ENCODE results near the gene ACTN4.

ACTN4 gene

DNA sequence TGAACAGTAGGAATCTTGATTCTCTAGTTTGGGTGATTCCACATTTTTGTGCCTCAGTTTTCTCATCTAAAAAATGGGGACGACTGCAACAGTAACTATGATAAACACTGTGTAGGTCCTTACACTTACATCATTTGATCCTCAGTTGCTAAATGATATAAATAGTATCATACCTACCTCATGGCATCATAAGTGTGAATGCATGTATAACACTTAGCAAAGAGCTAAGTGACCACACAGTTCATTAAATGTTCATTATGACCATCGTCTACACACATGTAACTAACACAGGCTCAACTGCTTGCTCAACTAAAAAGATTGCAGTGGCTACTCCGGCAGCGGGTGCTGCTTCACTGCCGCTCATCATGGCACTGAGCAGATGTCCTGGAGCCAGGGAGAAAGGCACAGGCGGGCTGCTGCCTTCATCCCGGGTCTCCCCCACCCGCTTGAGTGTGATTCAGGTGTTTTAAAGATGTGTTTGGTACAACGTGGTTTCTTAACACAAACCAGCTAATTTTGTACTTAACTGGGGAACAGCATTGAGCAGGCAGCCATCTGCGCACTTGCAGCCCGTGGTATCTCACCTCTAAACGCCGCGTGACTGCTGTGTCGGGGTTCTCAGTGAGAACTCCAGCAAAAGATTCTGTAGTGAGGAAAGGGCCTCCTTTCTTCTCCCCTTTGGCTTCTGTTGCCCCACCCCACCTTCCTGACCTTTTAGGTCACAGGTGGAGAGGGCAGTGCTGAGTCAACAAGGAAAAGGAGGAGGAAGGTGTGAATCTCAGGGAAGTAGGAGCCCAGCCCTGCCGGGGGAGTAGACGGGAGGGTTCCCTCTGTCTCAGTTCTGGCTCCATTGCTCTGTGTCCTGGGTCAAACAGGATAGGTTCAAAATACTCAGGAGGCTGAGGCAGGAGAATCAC, 11.7 kb upstream of the ACTN4 start:
- no peak for DNase-seq (ENCODE audit: low read depth)

DNA sequence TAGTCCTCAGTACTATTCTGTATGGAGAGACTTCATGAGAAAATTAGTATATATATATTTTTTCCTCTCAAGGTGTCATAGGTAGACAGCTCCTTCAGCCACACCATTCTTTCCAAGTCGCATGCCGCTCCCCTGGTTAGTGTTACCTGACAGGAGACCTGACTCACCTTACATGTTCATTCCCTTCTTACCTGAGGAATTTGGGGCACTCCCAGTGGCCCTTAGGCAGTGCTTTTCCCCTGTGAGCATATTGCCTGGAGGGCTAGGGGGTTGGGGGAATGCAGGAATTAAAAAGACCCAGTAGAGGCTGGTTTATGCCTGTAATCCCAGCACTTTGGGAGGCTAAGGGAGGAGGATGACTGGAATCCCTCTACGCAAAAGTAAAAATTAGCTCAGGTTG, 9.0 kb upstream of the ACTN4 start:
- no peak for DNase-seq (ENCODE audit: low read depth)

DNA sequence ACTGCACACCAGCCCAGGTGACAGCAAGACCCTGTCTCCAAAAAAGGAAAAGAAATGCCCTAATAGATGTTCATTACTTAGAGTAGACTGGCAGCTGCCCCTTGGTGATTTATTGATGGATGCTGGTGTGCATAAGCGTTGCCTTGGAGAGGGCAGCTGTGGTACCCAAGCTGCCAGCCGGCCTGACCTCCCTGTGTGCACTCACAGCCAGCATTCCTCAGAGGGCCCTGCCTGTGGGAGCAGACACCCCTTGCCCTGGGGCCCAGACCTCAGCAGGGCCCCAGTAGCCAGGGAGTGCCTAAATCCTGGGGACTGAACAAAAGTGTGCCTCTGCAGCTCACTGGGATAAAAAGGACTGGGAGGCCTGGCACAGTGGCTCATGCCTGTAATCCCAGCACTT, 7.8 kb upstream of the ACTN4 start:
- no peak for DNase-seq (ENCODE audit: low read depth)

DNA sequence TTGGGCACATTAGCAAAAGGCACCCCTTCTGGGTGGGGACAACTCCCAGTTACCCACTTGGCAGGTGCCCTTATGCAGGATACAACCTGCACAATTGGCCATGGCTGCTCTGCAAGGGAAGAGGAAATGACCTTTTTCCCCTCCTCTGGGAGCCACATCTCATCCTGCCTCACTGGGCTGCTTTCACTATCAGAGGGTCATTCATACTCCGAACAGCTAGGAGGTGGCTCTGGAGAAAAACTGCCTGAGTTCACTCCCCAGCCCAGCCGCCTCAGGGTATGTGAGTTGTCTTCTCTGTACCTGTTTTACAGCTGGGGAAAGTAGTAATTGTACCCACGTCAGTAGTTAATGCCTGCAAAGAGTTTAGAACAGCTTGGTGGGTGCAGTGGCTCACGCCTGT, 7.1 kb upstream of the ACTN4 start:
- DNase-seq (ENCODE audit: low read depth) = no peak

DNA sequence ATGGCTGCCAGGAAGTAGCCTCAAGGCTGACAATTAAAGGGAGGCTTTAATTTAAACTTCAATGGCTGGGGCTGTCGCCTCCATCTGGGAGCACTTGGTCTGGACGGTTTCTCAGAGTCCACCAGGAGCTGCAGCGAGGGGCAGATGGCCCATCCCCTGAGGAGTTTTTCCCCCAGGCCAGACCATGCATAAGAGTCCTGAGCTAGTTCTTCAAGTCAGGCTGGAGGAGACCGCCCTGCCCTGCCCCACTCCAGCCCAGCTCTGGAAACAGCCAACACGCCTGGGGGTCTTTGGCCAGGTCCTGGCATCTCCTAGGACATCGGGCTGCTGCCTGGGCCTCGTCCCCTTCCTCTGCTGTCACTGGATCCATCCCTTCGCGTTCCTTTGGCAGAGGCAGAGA, 5.3 kb upstream of the ACTN4 start:
- DNase-seq (ENCODE audit: low read depth) = no peak

DNA sequence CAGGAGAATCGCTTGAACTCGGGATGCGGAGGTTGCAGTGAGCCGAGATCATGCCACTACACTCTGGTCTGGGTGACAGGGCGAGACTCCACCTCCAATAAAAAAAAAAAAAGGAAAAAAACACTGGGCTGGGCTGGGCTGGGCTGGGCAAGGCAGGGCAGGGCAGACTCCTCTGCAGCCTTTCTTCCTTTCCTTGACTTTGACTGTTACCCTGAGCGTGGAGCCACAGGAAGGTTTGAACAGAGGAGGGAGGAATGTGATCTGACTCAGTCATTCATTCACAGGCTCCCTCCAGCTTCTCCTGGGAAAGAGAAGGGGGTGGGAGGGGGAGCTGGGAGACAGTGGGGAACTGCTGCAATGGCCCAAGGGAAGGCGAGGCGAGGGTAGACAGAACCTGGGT, 2.7 kb upstream of the ACTN4 start:
- DNase-seq (ENCODE audit: low read depth) = no peak

DNA sequence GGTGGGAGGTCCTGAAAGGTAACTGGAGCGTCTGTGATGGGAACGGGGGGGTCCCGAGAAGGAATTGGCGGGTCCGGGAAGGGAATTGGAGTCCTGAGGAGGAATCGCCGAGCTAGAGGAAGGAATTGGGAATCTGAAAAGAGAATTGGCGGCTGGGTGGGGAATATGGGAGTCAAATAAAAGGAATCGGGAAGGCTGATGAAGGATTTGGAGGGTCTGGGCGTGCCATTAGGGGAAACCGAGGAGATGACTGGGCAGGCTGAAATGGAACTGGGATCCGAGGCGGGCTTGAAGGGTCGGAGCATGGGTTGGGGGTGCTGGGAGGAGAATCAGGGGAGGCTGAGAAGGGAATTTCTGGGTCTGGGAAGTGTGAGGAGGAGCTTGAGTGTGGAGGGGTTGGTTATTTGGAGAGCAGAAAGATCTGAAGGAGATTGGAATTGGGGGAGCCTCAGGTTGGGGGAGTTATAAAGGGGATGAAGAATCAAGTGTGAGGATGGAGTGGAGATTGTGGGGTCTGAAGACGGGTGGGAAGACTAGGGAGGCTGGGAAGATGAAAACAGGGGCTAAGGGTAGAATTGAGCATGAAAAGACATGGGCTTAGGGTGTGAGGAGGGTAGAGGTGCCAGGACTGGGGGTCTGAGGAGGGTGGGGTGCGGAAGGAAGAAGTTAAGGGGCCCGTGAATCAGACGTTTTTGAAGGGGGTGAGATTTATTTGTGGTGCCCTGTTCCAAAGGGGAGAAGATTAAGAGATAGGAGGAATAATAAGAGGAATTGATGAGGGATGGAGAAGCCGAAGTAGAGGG, 718 bp downstream of the ACTN4 start:
- DNase-seq (ENCODE audit: low read depth) = no peak

DNA sequence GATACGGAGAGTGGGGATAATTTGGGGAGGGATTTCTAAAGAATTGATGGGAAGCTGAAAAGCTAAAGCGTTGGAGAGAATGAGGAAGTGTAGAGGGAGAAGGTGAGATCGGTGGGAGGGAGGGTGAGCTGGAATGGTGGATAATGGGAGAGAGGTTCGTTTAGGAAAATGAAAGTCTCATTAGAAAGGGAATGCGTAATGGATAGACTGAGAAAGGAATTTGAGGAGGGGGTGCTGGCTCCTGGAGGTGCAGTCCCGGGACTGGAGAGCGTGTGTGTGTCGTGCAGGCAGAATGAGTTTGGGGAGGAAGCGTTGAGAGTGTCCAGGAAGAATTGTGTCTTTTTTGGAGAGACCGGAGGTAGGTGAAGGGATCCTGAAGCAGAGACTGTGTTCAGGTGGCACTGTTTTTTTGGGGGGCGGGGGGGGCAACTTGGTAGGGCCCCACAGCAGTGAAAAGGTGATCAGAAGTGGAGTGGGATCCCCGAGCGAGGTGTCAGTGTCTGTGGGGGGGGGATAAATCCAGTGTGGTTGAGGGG, 1.4 kb downstream of the ACTN4 start:
- no peak for DNase-seq (ENCODE audit: low read depth)

DNA sequence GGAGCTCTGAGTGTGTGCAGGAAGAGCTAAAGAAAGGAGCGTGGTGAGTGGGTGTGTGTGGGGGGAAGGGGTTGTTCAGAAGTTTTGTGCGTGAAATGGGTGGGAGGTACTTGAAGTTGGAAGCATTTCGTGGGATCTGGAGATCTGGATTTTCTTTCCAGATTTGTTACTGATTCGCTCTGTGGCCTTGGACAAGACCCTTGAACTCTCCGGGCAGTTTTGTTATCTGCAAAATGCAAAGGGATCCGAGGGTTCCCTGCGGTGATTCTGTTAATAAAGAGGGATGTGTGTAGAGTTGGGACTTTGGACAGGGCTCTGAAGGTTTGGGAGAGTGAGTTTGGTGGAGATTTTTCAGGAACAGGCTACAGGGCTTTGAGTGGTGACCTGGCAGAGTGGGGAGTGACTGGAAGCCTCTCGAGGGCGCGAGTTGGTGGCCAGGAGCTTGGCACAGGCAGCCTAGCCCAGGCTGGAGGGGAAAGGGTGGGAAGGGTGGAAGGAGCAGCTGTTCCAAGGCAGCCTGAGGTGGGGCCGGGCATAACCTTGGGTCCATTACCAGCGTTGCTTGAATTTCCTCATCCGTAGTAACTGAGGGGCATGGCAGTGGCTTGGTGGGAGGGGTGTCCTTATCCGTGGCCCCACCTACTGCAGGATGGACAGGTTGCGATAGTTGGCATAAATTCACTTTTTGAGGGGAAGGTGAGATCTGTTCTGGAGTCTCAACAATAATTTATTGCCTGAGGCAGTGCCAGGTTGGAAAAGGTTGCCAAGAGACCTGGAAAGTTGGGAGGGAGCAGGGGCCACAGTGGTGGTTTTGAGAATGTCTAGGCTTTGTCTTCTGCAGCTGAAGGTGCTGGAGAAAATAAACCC, 2.1 kb downstream of the ACTN4 start:
- no peak for DNase-seq (ENCODE audit: low read depth)

DNA sequence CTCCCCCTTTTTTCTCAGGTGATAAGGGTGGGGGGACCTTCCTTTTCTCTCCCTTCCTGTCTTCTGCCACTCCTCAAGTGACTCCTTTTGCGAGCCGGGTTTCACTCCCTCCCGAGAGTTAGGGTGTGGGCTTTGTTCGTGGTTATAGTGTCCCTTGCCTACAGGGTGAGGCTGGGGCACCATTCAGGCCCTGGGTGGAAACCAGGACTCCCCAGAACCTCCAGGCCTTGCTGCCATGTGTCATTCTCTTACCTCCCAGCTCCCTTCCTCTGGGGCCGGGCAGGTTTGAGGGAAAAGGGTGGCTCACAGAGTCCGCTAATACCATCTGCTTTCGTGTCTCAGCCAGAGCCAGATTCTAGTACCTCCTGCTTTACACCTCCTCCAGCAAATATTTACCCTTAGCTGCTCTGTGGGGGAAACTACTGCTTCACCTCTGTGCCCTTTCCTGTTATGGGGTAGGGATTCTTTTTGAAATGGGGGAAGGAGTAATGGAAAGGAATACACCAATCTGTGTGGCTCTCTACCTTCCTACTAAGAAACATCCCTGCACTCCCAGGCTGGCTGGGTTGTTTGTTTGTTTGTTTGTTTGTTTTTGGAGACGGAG, 2.8 kb downstream of the ACTN4 start:
- no peak for DNase-seq (ENCODE audit: low read depth)

DNA sequence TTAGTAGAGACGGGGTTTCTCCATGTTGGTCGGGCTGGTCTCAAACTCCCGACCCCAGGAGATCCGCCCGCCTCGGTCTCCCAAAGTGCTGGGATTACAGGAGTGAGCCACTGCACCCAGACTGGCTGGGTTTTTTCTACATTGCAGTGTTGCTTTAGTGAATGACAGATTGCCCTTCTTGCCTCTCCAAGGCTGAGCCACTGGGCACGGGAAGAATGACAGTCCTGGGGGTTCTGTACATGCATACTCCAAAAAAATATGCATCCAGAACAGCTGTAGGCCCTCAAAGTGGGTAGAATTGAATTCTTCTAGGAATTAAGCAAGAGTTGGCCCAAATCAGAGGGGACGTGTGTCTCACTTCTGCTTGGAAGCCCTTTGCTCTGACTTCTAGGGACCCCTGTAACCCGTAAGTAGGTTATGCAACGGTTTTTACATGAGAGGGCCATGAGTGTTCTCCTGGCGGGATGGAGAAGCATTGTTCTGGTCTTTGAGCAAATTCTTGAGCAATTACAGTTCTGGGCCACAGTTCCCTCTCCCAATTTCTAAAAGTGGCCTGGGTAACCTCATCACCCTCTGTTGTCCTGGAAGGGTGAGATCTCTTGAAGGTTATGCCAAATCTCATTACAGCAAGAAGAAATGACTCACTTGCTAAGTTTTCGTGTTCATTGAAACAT, 3.6 kb downstream of the ACTN4 start:
- DNase-seq (ENCODE audit: low read depth) = no peak

DNA sequence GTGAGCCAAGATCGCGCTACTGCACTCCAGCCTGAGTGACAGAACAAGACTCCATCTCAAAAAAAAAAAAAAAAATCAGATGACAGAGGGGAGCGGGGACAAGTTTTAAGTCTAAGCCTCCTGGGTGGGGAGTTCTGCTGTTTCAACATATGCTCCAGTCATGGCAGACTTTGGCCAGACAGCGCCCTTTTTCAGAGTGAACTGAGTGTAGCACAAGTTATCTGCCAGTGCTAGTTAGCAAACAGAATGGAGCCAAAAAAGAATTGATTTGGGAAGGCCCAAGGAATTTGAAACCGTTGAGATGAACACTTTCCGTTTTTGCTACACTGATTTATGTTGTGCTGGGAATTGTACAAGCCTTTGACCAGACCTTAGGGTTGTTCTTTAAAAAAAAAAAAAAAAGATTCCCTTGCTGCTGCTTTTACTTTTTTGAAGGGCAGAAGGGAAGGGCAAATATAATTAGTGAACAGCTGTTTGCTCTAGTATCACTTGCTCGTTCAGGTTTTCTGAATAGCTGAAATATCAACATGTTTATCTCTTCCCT, 5.7 kb downstream of the ACTN4 start:
- no peak for DNase-seq (ENCODE audit: low read depth)

DNA sequence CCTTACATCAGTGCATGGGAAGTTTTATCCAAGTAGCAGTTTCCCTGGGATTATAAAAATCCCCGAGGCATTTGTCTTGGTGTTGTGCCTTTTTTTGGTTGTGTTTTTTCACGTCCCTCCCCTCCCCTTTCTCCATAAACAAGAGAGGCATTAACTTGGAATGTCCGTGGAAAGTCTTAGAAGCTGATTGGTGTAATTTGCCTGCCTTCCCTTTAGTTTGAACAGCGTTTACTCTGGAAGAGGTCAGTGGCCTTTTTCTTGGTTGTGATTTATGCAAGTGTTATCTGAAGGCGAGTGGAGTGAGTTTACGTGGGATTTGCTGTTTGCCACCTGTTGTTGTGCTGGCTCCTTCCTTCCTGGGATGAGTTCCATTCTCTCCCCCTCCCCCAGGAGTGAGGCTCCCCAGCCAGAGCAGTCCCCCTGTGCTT, 7.2 kb downstream of the ACTN4 start:
- DNase-seq (ENCODE audit: low read depth) = no peak

DNA sequence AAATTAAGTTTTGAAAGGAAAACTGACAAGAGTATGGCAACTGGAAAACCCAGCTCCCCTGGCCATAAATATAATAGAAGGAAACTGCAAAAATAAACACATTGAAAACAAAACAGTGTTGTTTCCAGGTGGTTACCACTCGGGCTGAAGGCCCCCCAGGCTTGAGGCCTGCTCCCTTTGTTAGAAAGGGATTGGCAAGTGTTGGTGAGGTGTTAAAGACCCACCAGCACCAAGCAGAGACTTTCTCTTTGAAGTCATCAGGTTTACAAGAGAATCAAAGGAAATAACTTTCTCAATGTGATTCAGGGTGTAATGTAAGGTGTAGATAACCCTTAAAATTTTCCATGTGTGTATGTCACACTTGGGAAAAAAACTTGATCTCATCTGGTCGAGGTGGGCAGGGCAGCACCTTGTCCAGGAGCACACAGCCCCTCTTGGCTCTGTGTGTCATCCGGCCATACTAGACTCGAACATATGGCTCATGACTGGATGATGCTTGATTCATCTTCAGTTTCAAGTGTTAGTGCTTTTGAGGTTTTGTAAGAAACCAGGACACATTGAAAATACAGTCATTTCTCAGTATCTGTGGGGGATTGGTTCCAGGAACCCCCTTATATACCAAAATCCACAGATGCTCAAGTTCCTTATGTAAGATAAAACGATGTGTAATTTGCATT, 7.8 kb downstream of the ACTN4 start:
- DNase-seq (ENCODE audit: low read depth) = no peak

DNA sequence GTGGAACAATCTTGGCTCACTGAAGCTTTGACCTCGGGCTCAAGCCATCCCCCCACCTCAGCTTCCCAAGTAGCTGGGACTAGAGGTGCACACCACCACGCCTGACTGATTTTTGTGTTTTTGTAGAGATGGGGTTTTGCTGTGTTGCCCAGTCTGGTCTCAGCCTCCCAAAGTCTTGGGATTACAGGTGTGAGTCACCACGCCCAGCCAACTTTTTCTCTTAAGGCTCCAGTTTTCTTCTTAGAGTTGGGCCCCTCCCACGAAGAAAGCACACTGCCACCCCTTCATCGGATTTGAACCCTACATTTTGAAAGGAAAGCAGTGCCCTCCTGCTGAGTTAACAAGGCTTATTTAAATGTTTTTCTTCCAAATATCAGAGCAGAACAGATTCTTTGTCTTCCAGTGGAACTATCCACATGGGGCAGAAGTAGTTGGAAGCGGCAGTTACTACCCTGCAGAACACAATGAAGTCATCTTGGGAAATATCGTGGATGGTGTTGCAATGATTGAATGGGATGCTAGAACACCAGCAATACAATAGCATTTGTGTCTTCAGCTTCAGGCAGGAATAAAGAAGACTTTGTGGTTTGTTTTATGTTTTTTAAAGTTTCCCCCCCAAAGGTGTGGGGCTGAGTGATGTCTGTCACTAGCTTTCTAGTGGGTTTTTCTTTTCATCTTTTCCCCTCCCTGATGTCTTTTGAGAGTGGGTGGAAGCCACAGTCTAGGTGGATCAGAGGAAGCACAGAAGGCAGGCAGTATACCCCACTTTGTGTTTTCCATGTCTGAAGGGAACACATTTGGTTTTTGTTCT, 8.9 kb downstream of the ACTN4 start:
- DNase-seq (ENCODE audit: low read depth) = no peak

DNA sequence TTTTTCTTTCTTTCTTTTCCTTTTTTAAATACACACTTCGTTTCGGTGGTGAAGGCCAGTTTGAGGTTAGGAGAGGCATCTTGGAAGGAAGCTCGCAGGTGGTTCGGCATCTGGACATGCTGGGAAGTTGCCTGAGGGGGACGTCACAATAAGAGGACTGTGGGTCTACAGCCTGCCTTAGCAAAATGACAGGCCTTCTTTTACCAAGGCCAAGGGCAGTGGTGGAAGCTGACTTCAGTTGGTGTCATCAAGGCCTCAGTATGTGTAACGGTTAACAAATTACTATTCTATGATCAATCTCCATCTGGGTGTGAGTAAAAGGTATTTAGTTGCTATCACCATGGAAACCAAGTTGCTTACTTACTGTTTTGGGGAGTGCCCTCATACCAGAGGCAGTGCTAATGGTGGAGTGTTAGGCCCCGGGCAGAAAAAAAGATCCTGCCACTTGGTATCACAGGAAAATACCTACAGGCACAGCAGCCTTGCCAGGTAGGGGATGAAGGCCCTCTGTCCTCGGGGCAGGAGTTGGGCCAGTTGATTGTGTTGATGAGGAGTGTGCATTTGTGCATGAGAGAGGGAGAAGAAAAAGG, 10.3 kb downstream of the ACTN4 start:
- no peak for DNase-seq (ENCODE audit: low read depth)

DNA sequence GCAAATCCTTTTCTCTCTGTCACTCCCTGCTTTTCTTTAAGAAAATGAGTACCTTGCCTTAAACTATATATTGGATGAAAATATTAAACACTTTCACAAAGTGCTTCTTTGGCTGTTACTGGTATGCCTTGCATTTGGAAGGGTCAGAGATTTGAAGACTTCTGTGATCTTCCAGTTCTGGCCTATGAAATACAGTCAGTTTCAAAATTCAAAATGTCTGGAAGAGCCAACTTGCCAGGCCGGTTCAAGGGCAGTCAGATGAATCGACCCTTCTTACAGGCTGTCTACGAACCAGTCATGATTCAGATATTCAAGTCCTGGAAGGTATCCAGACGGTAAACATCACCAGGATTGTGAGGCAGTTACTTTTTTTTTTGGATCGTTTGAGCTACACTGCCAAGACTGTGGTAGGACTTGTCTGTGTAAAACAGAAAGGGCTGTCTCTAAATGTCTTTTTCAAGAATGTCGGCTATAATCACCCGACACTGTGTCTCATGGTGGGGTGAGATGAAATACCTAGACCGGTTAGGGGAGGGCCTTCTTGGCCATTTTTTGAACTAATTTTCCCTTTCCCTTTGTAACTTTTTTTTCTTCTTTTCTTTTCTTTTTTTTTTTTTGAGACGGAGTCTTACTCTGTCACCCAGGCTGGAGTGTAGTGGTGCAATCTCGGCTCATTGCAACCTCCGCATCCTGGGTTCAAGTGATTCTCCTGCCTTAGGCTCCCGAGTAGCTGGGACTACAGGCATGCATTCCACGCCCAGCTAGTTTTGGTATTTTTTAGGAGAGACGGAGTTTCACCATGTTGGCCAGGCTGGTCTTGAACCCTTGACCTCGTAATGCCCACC, 11.2 kb downstream of the ACTN4 start:
- no peak for DNase-seq (ENCODE audit: low read depth)

DNA sequence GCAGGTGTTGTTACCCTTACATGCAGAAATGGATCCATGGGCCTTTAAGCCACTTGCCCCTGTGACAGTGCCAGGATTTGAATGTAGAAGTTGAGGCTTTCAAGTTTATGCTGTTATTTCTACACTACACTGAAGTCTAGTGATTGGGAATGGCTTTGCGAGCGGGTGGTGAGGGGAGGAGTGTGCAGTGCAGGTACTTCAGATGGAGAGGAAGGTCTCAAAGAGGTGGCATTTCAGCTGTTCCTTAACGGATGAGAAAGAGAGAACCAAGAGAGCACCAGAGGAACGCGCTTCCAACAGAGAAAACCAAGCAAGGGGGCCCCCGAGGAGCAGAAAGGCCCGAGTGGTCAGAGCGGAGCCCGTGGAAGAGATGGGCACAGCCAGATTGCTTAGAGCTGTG, 13.3 kb downstream of the ACTN4 start:
- DNase-seq (ENCODE audit: low read depth) = no peak

Measured in stimulated activated CD8-positive, alpha-beta memory T cell treated with anti-CD3 and anti-CD28 coated beads, Interleukin-12 subunit alpha, Interleukin-12 subunit beta, amount 100 ng/mL, for 4 hours (primary cell).